ENCODE data around the gene NDUFC1. TPM values are rescaled to one million over a fixed set of nuclear protein-coding genes. Genes with fewer than 3 reads are reported as not detected.
A peak's percentile ranks its signal among the peaks of the same experiment; 100 is the strongest.
"Not testable (repeated sequence)": the region's sequence is repeated elsewhere in the genome, so short reads cannot be mapped to it uniquely, and the experiment has no call there.

Gene NDUFC1
- total and polyA plus RNA-seq, 5 experiments from 2014 or later = 28.1 to 163 (median 137) TPM

- no peak for DNase-seq
- Mint-ChIP-seq H3K27ac (peak overlapping the region in 4 of 10 donors; percentile 35 to 90 (median 66)), H3K4me1 (peaks cover 29 to 84% (median 78%) of the 10 kb centered on the region in 4 donors), H3K36me3 (peaks cover 0 to 20% (median 2%) of the 10 kb centered on the region in 3 donors), H3K9me3 (no peaks in the 10 kb centered on the region), H3K4me3 (peak overlapping the region in 5 of 10 donors; percentile 10 to 50 (median 43)), H3K27me3 (no peaks in the 10 kb centered on the region)
- POLR2A ChIA-PET = no interaction called here
- no peak for ATAC-seq
Observed at GRCh38 chr4:139315221-139315675, 13.0 kb upstream of the NDUFC1 start.

GRCh38 chr4:139314047-139314800, 11.9 kb upstream of the NDUFC1 start:
- Mint-ChIP-seq H3K4me3 (peak overlapping the region in 9 of 10 donors; percentile 16 to 62 (median 50)), H3K36me3 (peaks cover 0 to 16% (median 2%) of the 10 kb centered on the region in 3 donors), H3K27me3 (no peaks in the 10 kb centered on the region), H3K27ac (peak overlapping the region in 9 of 10 donors; percentile 3 to 90 (median 68)), H3K4me1 (peaks cover 26 to 81% (median 72%) of the 10 kb centered on the region in 4 donors), H3K9me3 (no peaks in the 10 kb centered on the region)
- DNase-seq = no peak
- ATAC-seq = peak; percentile 73 to 86
- POLR2A ChIA-PET = interaction anchor here (0.6 kb wide), 1 partner anchor 106 kb away, joined by 3 read pairs; no protein-coding TSS in a partner anchor

GRCh38 chr4:139313414-139313813, 11.1 kb upstream of the NDUFC1 start:
- POLR2A ChIA-PET = interaction anchor here (2.0 kb wide), 1 partner anchor 12 kb away, joined by 9 read pairs; the partner anchor contains the start of genes NAA15 and NDUFC1
- DNase-seq, ATAC-seq, H3K27me3 Mint-ChIP-seq, H3K9me3 Mint-ChIP-seq: not testable (repeated sequence)
- Mint-ChIP-seq H3K4me1 (peaks cover 26 to 81% (median 70%) of the 10 kb centered on the region in 4 donors), H3K27ac (peak overlapping the region in 5 of 10 donors; percentile 5 to 90 (median 44)), H3K4me3 (peak overlapping the region in 7 of 10 donors; percentile 7 to 62 (median 23)), H3K36me3 (peaks cover 0 to 19% (median 2%) of the 10 kb centered on the region in 3 donors)

GRCh38 chr4:139312552-139313332, 10.5 kb upstream of the NDUFC1 start:
- Mint-ChIP-seq H3K4me1 (peaks cover 26 to 82% (median 70%) of the 10 kb centered on the region in 4 donors), H3K36me3 (peaks cover 0 to 23% (median 0%) of the 10 kb centered on the region in 3 donors), H3K4me3 (peak overlapping the region in 8 of 10 donors; percentile 10 to 59 (median 26)), H3K27me3 (no peaks in the 10 kb centered on the region), H3K9me3 (no peaks in the 10 kb centered on the region), H3K27ac (peak overlapping the region in 9 of 10 donors; percentile 20 to 90 (median 53))
- no peak for ATAC-seq
- POLR2A ChIA-PET = interaction anchor here (2.0 kb wide), 1 partner anchor 11 kb away, joined by 9 read pairs; the partner anchor contains the start of genes NAA15 and NDUFC1
- no peak for DNase-seq

GRCh38 chr4:139311909-139312308, 9.6 kb upstream of the NDUFC1 start:
- peak overlapping the region in 7 of 10 donors; percentile 1 to 56 (median 15) for H3K4me3 Mint-ChIP-seq
- ATAC-seq (no peak), DNase-seq (no peak)
- peaks cover 28 to 82% (median 69%) of the 10 kb centered on the region in 4 donors for H3K4me1 Mint-ChIP-seq
- peaks cover 0 to 27% (median 0%) of the 10 kb centered on the region in 3 donors for H3K36me3 Mint-ChIP-seq
- H3K27ac Mint-ChIP-seq = peak overlapping the region; percentile 2 to 90 (median 42)
- H3K9me3 Mint-ChIP-seq = no peaks in the 10 kb centered on the region
- H3K27me3 Mint-ChIP-seq = no peaks in the 10 kb centered on the region
- POLR2A ChIA-PET = interaction anchor here (2.0 kb wide), 1 partner anchor 10 kb away, joined by 9 read pairs; the partner anchor contains the start of genes NAA15 and NDUFC1

GRCh38 chr4:139304920-139305319, 2.6 kb upstream of the NDUFC1 start:
- DNase-seq (no peak), ATAC-seq (no peak)
- POLR2A ChIA-PET = interaction anchor here (0.7 kb wide), 1 partner anchor 290 kb away, joined by 3 read pairs; no protein-coding TSS in a partner anchor
- Mint-ChIP-seq H3K4me1 (peaks cover 25 to 80% (median 63%) of the 10 kb centered on the region in 4 donors), H3K36me3 (peaks cover 5 to 38% (median 9%) of the 10 kb centered on the region in 3 donors), H3K27ac (peak overlapping the region in 9 of 10 donors; percentile 6 to 100 (median 48)), H3K27me3 (no peaks in the 10 kb centered on the region), H3K9me3 (no peaks in the 10 kb centered on the region), H3K4me3 (peak overlapping the region in 5 of 10 donors; percentile 2 to 52 (median 18))

- Mint-ChIP-seq H3K27me3 (no peaks in the 10 kb centered on the region), H3K27ac (peak within 1 kb of the TSS; percentile 98 to 100 (median 99)), H3K36me3 (peaks cover 5 to 16% (median 9%) of the 10 kb centered on the region in 3 donors), H3K4me1 (peaks cover 14 to 71% (median 50%) of the 10 kb centered on the region in 4 donors), H3K9me3 (no peaks in the 10 kb centered on the region), H3K4me3 (peak within 1 kb of the TSS; percentile 96 to 100 (median 99))
- DNase-seq = peak; percentile 93 to 99 (median 98)
- ATAC-seq = peak; percentile 90 to 91
- POLR2A ChIA-PET = interaction anchor here (0.5 to 5.4 kb wide), 18 partner anchors 9 to 285 kb away, joined by 3 to 41 read pairs (median 4); partner anchors contain the start of genes ELF2, NOCT, RAB33B and SETD7
Observed at GRCh38 chr4:139301113-139301820, 1.0 kb downstream of the NDUFC1 start, which contains the start of gene NAA15. NAA15 (plus strand) TSS chr4:139301505; CDS start chr4:139301778, 273 bp downstream.

- Mint-ChIP-seq H3K4me1 (peaks cover 14 to 72% (median 52%) of the 10 kb centered on the region in 4 donors), H3K27ac (peak overlapping the region; percentile 98 to 100 (median 99)), H3K9me3 (no peaks in the 10 kb centered on the region), H3K36me3 (peaks cover 5 to 9% (median 9%) of the 10 kb centered on the region in 3 donors), H3K27me3 (no peaks in the 10 kb centered on the region), H3K4me3 (peak overlapping the region; percentile 96 to 100 (median 99))
- POLR2A ChIA-PET = interaction anchor here (0.6 to 5.4 kb wide), 17 partner anchors 12 to 285 kb away, joined by 3 to 41 read pairs (median 4); partner anchors contain the start of genes ELF2, NOCT, RAB33B and SETD7
- DNase-seq (peak in 2 of 10 donors; percentile 9), ATAC-seq (peak in 1 of 2 donors; percentile 5)
Observed at GRCh38 chr4:139300431-139301112, 1.7 kb downstream of the NDUFC1 start.

GRCh38 chr4:139299536-139299935, 2.7 kb downstream of the NDUFC1 start:
- DNase-seq (no peak), ATAC-seq (no peak)
- Mint-ChIP-seq H3K27ac (peak overlapping the region in 5 of 10 donors; percentile 11 to 100 (median 99)), H3K36me3 (peaks cover 2 to 9% (median 3%) of the 10 kb centered on the region in 3 donors), H3K27me3 (no peaks in the 10 kb centered on the region), H3K9me3 (no peaks in the 10 kb centered on the region), H3K4me1 (peaks cover 11 to 67% (median 48%) of the 10 kb centered on the region in 4 donors), H3K4me3 (peak overlapping the region in 3 of 10 donors; percentile 15 to 99 (median 97))
- POLR2A ChIA-PET = interaction anchor here (5.4 kb wide), 1 partner anchor 216 kb away, joined by 41 read pairs; no protein-coding TSS in a partner anchor

- peaks cover 5 to 22% (median 9%) of the 10 kb centered on the region in 3 donors for H3K36me3 Mint-ChIP-seq
- no peaks in the 10 kb centered on the region for H3K9me3 Mint-ChIP-seq
- ATAC-seq = no peak
- H3K4me1 Mint-ChIP-seq = peaks cover 7 to 51% (median 40%) of the 10 kb centered on the region in 4 donors
- H3K4me3 Mint-ChIP-seq = no peak overlapping the region
- no peaks in the 10 kb centered on the region for H3K27me3 Mint-ChIP-seq
- POLR2A ChIA-PET = interaction anchor here (0.9 kb wide), 1 partner anchor 215 kb away, joined by 4 read pairs; no protein-coding TSS in a partner anchor
- DNase-seq = no peak
- H3K27ac Mint-ChIP-seq = peak overlapping the region in 1 of 10 donors; percentile 97
Observed at GRCh38 chr4:139297001-139297410, 5.3 kb downstream of the NDUFC1 start.

Data from naive thymus-derived CD8-positive, alpha-beta T cell (primary cell).